ENCODE measurements around the gene UFD1.

DNA sequence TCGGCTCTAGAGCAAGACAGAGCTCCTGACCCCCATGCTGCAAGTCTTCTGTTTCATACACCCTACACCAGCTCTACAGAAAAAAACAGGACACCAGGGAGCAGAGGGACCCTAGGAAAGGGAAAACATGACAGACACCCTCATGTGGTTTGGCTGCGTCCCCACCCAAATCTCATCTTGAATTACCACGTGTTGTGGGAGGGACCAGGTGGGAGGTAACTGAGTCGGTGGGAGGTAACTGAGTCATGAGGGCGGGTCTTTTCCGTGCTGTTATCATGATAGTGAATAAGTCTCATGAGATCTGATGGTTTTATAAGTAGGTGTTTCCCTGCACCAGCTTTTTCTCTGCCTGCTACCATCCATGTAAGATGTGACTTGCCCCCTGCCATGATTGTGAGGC lies 24.8 kb downstream of the UFD1 start:
- TF ChIP-seq, protein P1, sequence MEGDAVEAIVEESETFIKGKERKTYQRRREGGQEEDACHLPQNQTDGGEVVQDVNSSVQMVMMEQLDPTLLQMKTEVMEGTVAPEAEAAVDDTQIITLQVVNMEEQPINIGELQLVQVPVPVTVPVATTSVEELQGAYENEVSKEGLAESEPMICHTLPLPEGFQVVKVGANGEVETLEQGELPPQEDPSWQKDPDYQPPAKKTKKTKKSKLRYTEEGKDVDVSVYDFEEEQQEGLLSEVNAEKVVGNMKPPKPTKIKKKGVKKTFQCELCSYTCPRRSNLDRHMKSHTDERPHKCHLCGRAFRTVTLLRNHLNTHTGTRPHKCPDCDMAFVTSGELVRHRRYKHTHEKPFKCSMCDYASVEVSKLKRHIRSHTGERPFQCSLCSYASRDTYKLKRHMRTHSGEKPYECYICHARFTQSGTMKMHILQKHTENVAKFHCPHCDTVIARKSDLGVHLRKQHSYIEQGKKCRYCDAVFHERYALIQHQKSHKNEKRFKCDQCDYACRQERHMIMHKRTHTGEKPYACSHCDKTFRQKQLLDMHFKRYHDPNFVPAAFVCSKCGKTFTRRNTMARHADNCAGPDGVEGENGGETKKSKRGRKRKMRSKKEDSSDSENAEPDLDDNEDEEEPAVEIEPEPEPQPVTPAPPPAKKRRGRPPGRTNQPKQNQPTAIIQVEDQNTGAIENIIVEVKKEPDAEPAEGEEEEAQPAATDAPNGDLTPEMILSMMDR (IDR thresholded peaks at IDR 0.05) = no peak
- TF ChIP-seq POLR2A (IDR thresholded peaks at IDR 0.05) = no peak
